Medulla oblongata (tissue), 1 donor: ENCODE results near the gene CEPT1.

Experiments
- DNase-seq: peaks from one replicate; pipeline ENCODE4 v3.0.0-alpha.2; 2015; ENCODE audit errors: extremely low spot score

Gene CEPT1

DNA sequence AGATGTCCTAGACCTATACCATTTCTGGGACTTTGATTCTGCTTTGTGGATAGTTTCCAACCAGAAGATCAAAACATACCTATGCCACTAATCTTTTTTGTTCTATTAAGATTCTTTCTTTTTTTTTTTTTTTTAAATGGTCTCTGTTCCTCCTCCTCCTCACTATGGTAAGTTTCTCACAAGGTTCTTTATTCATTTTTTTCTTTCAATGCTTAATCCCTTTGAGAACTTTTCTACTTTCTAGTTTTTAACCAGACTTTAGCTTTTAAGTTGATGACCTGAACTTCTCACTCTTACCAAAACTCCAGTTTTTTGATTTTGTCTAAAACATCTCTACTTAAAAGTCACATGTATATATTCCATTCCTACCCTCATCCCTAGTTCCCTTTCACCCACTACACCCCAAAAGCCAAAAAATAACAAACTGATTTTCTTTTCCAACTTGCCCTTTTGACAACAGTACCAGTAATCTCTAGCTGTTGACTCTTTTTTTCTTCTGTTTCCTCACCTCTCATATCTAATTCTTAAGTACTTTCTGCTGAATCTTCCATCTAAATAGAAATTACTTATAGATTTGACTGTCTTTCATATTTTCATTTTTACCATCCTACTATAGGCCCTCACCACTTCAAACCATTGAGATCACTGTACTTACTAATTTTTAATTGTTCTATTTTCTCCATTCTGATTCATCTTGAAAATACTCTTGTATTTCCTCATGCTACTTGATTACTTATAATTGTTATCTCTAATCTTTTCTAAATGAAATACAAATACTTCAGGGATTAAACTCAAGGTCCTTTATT, 6.1 kb downstream of the CEPT1 start:
- no peak for DNase-seq

DNA sequence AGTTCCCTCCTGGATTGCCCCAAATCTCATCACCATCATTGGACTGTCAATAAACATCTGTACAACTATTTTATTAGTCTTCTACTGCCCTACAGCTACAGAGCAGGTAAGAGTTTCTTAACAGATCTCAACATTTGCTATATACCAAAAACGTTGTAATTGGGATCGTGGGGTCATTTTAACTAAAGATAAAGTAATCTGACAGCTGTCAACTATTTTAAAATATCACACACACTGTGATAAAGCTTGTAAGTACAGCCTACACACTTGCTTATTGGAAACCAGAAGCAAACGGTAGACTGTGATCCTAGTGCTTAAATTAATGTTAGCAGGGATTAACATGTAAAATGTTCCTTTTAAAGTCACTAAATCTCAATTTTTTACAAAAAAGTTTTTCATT, 7.9 kb downstream of the CEPT1 start:
- DNase-seq = no peak

DNA sequence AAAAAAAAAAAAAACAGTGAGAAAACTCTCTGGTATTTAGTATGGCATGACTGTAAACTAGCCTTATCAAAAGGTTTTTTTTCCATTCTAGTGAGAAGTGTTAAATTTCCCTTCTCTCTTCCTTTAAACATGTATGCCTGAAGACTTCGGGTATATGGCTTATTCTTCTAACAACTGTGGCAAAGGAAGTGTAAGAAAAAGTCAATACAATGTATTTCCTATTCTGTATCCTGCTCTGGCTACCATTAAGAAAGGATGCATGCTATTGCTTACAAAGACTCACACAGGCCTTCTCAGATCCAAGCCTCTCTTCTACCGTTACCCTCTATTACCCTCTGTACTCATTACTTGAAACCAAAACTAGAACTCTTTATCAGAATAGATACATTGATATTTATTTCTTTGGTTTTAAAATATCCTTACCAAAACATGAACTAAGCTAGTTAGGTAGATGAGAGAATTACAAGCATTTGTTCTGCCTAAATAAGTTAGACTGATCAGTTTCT, 8.4 kb downstream of the CEPT1 start:
- DNase-seq = no peak

DNA sequence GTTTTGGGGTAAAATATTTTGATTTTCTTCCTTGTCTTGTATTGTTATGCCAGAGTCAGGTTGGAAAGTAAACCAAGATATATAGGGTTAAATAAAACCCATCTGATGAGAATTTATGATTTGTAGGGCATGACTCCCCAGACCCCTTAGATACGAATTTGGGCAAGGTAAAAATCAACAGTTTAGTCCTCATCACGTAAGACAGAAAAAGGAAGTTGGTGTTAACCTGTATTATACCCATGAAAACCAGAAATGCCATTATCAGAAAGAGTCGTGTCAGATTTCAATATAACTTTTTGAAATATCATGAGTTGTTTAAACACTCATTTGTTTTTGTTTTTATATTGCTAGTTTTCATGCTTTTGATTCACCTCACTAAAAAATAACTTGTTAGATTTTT, 11.8 kb downstream of the CEPT1 start:
- no peak for DNase-seq

DNA sequence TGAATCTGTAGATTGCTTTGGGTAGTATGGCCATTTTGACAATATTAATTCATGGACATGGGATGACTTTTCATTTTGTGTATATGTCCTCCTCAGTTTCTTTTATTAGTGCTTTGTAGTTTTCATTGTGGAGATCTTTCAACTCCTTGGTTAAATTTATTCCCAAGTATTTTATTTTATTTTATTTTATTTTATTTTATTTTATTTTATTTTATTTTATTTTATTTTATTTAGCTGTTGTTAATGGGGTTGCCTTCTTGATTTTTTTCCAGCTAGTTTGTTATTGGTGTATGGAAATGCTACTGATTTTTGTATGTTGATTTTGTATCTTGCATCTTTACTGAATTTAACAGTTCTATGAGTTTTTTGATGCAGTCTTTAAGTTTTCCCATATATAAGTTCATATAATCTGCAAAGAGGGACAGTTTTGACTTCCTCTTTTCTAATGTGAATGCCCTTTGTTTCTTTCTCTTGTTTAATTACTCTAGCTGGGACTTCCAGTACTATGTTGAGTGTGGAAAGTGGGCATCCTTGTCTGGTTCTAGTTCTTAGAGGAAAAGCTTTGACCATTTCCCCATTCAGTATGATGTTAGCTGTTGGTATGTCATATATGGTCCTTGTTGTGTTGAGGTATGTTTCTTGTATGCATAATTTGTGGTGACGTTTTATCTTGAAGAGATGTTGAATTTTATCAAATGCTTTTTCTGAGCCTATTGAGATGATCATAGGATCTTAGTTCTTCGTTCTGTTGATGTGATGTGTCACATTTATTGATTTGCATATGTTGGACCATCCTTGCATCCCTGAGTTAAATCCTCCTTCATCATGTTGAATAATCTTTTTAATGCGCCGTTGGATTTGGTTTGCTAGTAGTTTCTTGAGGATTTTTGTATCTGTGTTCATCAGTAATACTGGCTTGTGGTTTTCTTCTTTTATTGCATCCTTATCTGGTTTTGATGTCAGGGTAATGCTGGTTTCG, 14.3 kb downstream of the CEPT1 start:
- DNase-seq = no peak

GRCh38 chr1:111157431-111157830, 17.4 kb downstream of the CEPT1 start:
- no peak for DNase-seq

DNA sequence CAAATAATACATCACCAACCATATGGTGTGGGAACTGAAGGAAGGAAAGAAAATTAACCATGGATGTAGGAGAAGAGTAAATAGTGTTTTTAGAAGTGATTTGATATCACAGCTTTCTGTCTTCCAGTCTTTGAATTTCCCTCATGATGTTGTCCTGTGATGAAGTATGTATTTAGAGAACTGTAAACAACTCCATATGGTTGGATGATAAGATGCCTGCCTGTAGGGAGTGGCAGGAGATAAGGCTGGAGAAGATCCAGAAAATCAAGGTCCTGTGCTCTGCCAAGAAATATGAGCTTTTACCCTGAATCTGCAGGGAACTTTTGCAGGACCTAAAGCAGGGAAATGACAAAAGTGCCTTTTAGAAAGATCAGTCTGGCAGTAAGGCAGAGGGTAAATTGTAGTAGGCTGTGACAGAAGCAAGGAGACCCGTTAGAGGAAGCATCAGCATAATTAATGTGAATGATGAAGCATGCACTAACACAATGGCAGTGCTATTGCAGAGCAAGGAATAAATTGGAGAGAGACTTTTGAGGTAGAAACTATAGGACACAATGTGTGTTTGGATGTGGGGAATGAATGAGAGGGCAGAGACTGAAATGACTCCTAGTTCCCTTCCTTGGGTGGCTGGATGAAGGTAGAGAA, 21.9 kb downstream of the CEPT1 start:
- DNase-seq = no peak

DNA sequence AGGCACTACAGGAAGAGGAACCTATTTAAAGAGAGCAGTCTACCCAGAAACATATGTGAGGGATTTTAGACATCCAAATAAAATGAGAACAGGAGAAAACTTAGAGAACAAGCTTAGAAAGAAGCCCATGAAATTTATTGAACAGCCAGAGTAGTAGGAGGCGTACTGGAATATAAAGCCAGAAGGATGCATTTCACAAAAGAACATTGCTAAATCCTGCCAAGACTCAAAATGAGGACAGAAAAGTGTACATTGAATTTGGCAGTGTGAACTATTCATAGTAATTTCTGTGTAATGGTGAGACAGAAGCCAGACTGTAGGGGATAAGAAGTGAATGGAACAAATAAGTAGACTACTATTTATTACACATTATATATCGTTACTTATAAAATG, 22.5 kb downstream of the CEPT1 start:
- DNase-seq = no peak

- DNase-seq = no peak
Observed at GRCh38 chr1:111163363-111163762, 23.3 kb downstream of the CEPT1 start.

DNA sequence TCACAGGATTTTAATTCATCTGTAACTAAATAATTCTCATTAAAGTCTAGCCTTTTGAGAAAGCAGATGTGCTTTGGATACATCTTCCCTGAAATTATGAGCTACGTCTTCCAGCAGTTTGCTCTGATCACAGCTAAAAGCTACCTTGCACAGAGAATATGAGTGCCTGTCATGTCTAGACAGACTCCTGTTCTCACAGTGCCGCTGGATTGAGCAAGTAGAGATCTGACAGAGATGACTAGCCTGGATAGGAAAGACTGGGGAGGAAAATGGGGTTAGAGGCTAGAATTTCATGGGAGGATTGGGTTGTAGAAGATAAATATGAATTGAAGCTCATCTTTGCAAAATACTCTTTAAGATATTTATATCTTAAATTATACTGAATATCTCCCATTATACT, 24.1 kb downstream of the CEPT1 start:
- no peak for DNase-seq

DNA sequence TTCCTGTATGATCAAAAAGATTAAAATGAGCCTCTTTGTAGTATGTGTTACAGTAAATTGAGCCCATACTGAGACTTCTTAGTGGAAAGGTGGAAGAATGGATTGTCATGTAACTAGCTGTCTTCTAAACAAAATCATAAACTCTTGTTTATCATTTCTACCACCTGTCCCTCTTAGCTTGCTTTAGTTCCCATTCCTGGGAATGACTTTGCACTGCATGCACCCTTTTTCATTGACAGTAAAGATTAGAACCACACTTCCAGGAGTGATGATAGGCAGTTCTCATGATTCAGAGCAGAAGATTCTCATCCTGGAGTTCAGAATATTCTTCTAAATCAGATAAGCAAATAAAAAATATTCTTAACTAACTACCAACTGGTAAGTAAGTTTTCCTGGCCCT, 32.4 kb downstream of the CEPT1 start:
- DNase-seq = no peak

DNA sequence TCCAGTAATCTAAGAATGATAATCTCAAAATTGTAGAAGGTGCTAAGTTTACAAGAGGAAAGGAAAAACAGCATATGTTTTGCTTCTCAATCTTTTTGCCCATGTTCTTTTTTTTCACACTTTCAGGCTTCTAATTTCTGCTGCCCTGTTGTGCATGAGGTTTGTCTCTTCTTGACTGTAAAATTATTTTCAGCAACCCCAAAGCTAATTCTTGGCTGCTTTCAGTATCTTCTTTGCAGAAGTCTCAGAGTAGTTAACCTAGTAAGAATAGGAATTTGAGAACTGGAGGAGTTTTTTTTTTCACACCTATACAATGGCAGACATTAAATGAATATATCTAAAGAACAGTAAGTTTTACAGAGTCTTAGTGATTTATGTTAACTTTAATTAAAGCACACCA, 34.0 kb downstream of the CEPT1 start:
- no peak for DNase-seq

GRCh38 chr1:111175349-111175748, 35.3 kb downstream of the CEPT1 start:
- no peak for DNase-seq

DNA sequence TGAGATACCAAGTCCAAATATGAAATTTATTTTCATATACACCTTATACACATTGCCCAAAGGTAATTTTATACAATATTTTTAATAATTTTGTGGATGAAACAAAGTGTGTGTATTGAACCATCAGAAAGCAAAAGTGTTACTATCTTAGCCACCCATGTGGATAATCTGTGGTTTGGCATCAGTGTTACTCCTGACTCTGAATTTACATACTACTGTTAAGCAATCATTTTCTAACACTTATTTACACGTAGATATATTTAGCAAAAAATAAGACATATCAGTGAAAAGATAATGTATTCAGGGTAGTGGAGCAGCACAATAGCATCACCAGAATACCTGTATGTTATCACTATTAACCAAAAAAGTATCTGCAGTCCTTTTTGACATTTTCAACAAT, 36.7 kb downstream of the CEPT1 start:
- DNase-seq = no peak

DNA sequence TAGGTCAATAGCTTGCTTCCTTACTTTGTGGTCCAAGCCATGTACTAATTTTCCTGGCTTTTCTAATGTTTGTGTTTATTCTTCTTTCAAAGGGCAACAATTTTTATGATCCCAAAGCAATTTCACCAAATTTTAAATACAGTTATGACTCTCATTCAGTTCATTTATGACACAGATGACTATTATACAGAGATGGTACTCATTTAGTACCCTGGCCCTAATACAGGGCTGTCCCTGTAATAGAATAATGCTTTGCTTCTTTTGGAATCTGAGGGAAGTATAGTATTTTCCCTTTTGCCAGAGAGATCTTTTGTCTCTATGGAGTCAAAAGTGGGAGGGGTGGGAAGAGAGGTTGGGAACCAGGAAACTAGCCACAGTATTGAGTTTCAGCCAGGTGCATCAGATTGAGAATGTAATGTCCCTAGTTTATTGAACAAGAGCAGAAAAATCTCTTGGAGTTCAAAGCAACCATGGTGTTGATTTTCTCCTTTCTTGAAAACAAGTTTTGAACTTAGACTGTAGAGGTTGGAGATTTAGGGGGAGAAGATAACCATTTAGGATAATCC, 40.0 kb downstream of the CEPT1 start:
- DNase-seq = no peak

DNA sequence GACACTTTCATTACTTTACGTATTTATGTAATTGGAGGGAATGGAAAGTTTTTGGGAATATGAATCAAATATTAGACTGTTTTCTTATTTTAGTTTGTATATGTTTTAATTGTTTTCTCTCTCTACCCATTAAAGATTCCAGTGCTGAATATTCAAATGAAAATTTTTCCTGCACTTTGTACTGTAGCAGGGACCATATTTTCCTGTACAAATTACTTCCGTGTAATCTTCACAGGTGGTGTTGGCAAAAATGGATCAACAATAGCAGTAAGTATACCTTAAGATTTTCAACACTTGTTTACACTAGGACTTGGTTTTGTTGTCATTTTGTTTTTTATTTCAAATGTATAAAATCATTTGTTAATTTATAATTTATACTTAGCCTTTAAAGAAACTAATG, 42.0 kb downstream of the CEPT1 start:
- no peak for DNase-seq

DNA sequence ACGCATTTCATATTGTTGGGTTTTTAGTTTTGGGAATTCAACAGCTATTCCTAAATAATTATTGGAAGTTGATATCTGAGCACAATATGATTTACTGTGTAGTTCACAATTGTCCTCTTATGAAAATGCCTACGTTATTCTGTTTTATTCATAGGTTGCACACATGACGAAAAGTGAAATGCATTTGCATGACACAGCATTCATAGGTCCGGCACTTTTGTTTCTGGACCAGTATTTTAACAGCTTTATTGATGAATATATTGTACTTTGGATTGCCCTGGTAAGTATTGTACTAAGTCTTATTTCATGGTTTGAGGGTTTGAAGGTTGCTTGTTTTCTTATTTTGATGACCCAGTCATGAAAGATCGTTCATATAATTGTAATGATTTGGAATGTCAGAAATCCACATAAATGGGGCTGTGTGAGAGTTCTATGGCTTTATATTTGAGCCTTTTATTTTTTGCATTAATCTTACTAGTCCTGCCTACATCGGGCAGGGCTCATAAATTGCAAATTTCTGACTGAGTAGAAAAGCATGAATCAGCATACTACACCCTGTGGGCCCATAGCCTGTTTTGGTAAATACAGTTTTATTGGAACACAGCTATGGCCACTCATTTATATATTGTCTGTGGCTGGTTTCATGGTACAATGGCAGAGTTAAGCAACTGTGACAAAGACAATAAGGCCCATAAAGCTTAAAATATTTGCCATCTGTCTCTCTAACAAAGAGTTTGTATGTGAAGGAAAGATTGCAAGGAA, 43.5 kb downstream of the CEPT1 start:
- DNase-seq = no peak

DNA sequence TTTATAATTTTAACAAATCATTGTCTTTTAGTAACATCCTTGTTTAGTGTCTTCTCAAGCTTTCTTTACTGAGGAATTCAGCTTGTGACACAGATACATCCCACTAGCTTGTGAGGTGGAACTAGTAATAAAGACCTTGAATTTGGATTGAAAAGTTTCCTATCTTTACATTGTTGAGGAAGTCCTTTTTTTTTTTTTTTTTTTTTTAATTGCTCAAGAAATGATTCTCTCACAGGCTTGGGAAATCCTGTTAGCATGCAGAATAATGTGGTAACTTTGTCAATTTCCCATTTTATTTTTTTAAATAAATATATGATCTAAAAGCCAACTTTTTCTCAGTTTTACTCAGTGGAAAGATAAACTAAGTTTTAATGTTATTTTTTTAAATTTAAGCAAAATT, 44.6 kb downstream of the CEPT1 start:
- DNase-seq = no peak

GRCh38 chr1:111190931-111191451, 51.0 kb downstream of the CEPT1 start:
- DNase-seq = no peak

GRCh38 chr1:111191496-111191895, 51.5 kb downstream of the CEPT1 start:
- DNase-seq = no peak

GRCh38 chr1:111192074-111192473, 52.1 kb downstream of the CEPT1 start:
- no peak for DNase-seq
